IMR-90 (cell line): ENCODE measurements around the gene COL27A1. TPM values are rescaled to one million over a fixed set of nuclear protein-coding genes. Genes with fewer than 3 reads are reported as not detected.

Experiments
- ATAC-seq: fragments of 200-7000 bp; cut with Tn5 transposase; 2 replicates; pipeline ENCODE4 v1.9.1; 2020; ENCODE audit warnings: low read depth, mild to moderate bottlenecking, moderate library complexity
- BruUV-seq: library from RNA; stranded (reverse); fragments of 400-500 nt; replicated peaks from 2 replicates; lab custom pipeline; 2021; lab: Mats Ljungman, UMichigan
- CTCF ChIA-PET: fragments of 300-600 bp; formaldehyde crosslinking; extraction: SDS; loops from one replicate; lab custom pipeline; 2021; ENCODE audit warnings: antibody characterized with exemption; lab: Yijun Ruan, JAX
- POLR2A ChIA-PET: fragments of 300-600 bp; sonication (Branson Sonifier 250); formaldehyde crosslinking; loops from one replicate; lab custom pipeline; 2022; ENCODE audit warnings: antibody characterized with exemption; ENCODE audit not compliant: unreplicated experiment; lab: Charles Lee
- DNase-seq: peaks from one replicate; pipeline ENCODE4 v3.0.0; 2013
- H2AFZ ChIP-seq: replicated peaks from 2 replicates; pipeline ENCODE3; 2013; ENCODE audit warnings: low read length, mild to moderate bottlenecking; ENCODE audit not compliant: poor library complexity
- H2AK5ac ChIP-seq: 2 replicates; pipeline ENCODE4 v1.6.1; 2013; ENCODE audit warnings: low read depth, low read length, inconsistent platforms
- H2AK9ac ChIP-seq: replicated peaks from 2 replicates; pipeline ENCODE3; 2013; ENCODE audit warnings: mild to moderate bottlenecking, low read depth, low read length, moderate library complexity; ENCODE audit not compliant: poor library complexity
- H2BK120ac ChIP-seq: 2 replicates; pipeline ENCODE4 v1.6.1; 2013; ENCODE audit warnings: low read depth, low read length, inconsistent platforms
- H2BK15ac ChIP-seq: 3 replicates; pipeline ENCODE4 v1.6.1; 2013; ENCODE audit warnings: low read depth, low read length, inconsistent platforms
- H2BK20ac ChIP-seq: 2 replicates; pipeline ENCODE4 v1.6.1; 2013; ENCODE audit warnings: low read depth, mild to moderate bottlenecking, inconsistent platforms, low read length, moderate library complexity
- H2BK5ac ChIP-seq: 2 replicates; pipeline ENCODE4 v1.6.1; 2013; ENCODE audit warnings: mild to moderate bottlenecking, low read depth, low read length, inconsistent platforms; ENCODE audit not compliant: poor library complexity, severe bottlenecking
- H3K14ac ChIP-seq: replicated peaks from 2 replicates; pipeline ENCODE4 v1.6.1; 2013; ENCODE audit warnings: low read depth, low read length, inconsistent platforms
- H3K18ac ChIP-seq: 2 replicates; pipeline ENCODE4 v1.6.1; 2013; ENCODE audit warnings: low read depth, low read length, control low read depth
- H3K23ac ChIP-seq: 2 replicates; pipeline ENCODE4 v1.6.1; 2013; ENCODE audit warnings: low read depth, low read length, inconsistent platforms
- H3K27ac ChIP-seq: 2 replicates; pipeline ENCODE4 v1.5.1; 2013; ENCODE audit warnings: mild to moderate bottlenecking, control low read depth, low read length; ENCODE audit not compliant: insufficient read depth
- H3K27me3 ChIP-seq: 2 replicates; pipeline ENCODE4 v1.6.1; 2013; ENCODE audit warnings: low read length; ENCODE audit not compliant: control insufficient read depth, insufficient read depth
- H3K36me3 ChIP-seq: 2 replicates; pipeline ENCODE4 v1.6.1; 2013; ENCODE audit warnings: low read length, mixed read lengths; ENCODE audit not compliant: control insufficient read depth, insufficient read depth
- H3K4ac ChIP-seq: 2 replicates; pipeline ENCODE4 v1.6.1; 2013; ENCODE audit warnings: low read depth, low read length, inconsistent platforms
- H3K4me1 ChIP-seq: 2 replicates; pipeline ENCODE4 v1.6.1; 2013; ENCODE audit warnings: low read length, mixed read lengths; ENCODE audit not compliant: control insufficient read depth, insufficient read depth
- H3K4me2 ChIP-seq: 2 replicates; pipeline ENCODE4 v1.6.1; 2013; ENCODE audit warnings: low read depth, mild to moderate bottlenecking, control low read depth, low read length, moderate library complexity
- H3K4me3 ChIP-seq: 2 replicates; pipeline ENCODE4 v1.5.1; 2013; ENCODE audit warnings: low read depth, mild to moderate bottlenecking, control low read depth, low read length, moderate library complexity; ENCODE audit not compliant: insufficient read depth
- H3K56ac ChIP-seq: 2 replicates; pipeline ENCODE4 v1.6.1; 2013; ENCODE audit warnings: low read length, inconsistent platforms; ENCODE audit not compliant: insufficient read depth; ENCODE audit errors: extremely low read depth
- H3K79me1 ChIP-seq, 2 experiments: 2 replicates each; pipeline ENCODE4 v1.6.1; 2013; ENCODE audit warnings: low read length in 2 of 2, inconsistent platforms in 1 of 2, low read depth in 1 of 2
- H3K9ac ChIP-seq: 2 replicates; pipeline ENCODE4 v1.6.1; 2013; ENCODE audit warnings: low read depth, low read length, control low read depth
- H3K9me1 ChIP-seq: 2 replicates; pipeline ENCODE4 v1.6.1; 2013; ENCODE audit warnings: low read length, inconsistent platforms; ENCODE audit not compliant: insufficient read depth
- H3K9me3 ChIP-seq: 2 replicates; pipeline ENCODE4 v1.6.1; 2013; ENCODE audit warnings: low read length; ENCODE audit not compliant: control insufficient read depth, insufficient read depth
- H4K20me1 ChIP-seq: 2 replicates; pipeline ENCODE4 v1.6.1; 2013; ENCODE audit warnings: low read length, inconsistent platforms; ENCODE audit not compliant: insufficient read depth
- H4K5ac ChIP-seq: 2 replicates; pipeline ENCODE4 v1.6.1; 2013; ENCODE audit warnings: mild to moderate bottlenecking, low read depth, low read length, control low read depth
- H4K8ac ChIP-seq, 2 experiments: 2 replicates each; pipeline ENCODE4 v1.6.1; 2013; ENCODE audit warnings: low read depth in 2 of 2, low read length in 2 of 2, control low read depth in 1 of 2, inconsistent platforms in 1 of 2
- H4K91ac ChIP-seq: 2 replicates; pipeline ENCODE4 v1.6.1; 2013; ENCODE audit warnings: low read depth, low read length, inconsistent platforms; ENCODE audit not compliant: insufficient read depth
- BHLHE40 ChIP-seq: fragments of 150-350 bp; IDR thresholded peaks from 2 replicates; pipeline ENCODE4 v1.6.1; 2016; ENCODE audit warnings: mild to moderate bottlenecking, low read depth, low read length
- CEBPB ChIP-seq: IDR thresholded peaks from 2 replicates; pipeline ENCODE4 v1.6.1; 2012; ENCODE audit warnings: low read depth, low read length, improper control_type of control experiment
- CHD1 ChIP-seq: IDR thresholded peaks from 2 replicates; pipeline ENCODE4 v1.6.1; 2012; ENCODE audit warnings: low read depth, low read length, improper control_type of control experiment
- MAFK ChIP-seq: IDR thresholded peaks from 2 replicates; pipeline ENCODE4 v1.6.1; 2012; ENCODE audit warnings: low read depth, low read length, improper control_type of control experiment
- MXI1 ChIP-seq: IDR thresholded peaks from 2 replicates; pipeline ENCODE4 v1.6.1; 2012; ENCODE audit warnings: low read depth, mild to moderate bottlenecking, low read length, moderate library complexity, borderline replicate concordance
- RAD21 ChIP-seq: IDR thresholded peaks from 2 replicates; pipeline ENCODE4 v1.6.1; 2012; ENCODE audit warnings: low read length, improper control_type of control experiment
- SMC3 ChIP-seq: fragments of 150-350 bp; IDR thresholded peaks from 2 replicates; pipeline ENCODE4 v1.6.1; 2016; ENCODE audit warnings: low read depth, mild to moderate bottlenecking, antibody characterized with exemption, low read length, moderate library complexity
- whole genome bisulfite sequencing, 2 experiments: methylation state at CpG; one replicate each; pipeline versions ENCODE4 v1.1.5 to v1.1.7; 2013; ENCODE audit warnings: missing lambda C conversion rate in 2 of 2; ENCODE audit not compliant: insufficient read length in 1 of 2; ENCODE audit errors: extremely low coverage in 2 of 2; 5-methylcytosine and 5-hydroxymethylcytosine counted together
- dilution Hi-C: fragments of 300-500 bp; cut with HindIII; formaldehyde crosslinking; loops from one replicate; pipeline ENCODE4 v1.14.3; 2018; ENCODE audit warnings: low sequenced_read_pairs; ENCODE audit not compliant: unreplicated experiment
- in situ Hi-C: fragments of 300-500 bp; cut with MboI; formaldehyde crosslinking; loops from 3 replicates; pipeline ENCODE4 v1.14.3; 2019; ENCODE audit warnings: low sequenced_read_pairs, inconsistent platforms, mixed read lengths
- intact Hi-C: fragments of 100-400 bp; cut with micrococcal nuclease; formaldehyde crosslinking; loops from 2 replicates; pipeline ENCODE4 v1.10.0; 2022
- polyA plus RNA-seq, 3 experiments: library from polyadenylated mRNA; depleted of rRNA; stranded (reverse); fragments of >200 nt; gene quantifications; 2 replicates each; pipeline ENCODE4 v1.2.3, GENCODE V29; 2012; ENCODE audit warnings: low replicate concordance in 1 of 3
- total RNA-seq: library from RNA; depleted of rRNA; stranded (reverse); fragments of >200 nt; gene quantifications from 2 replicates; pipeline ENCODE4 v1.2.3, GENCODE V29; 2012
- TF ChIP-seq, protein P1 (sequence below): fragments of 150-350 bp; IDR thresholded peaks from 2 replicates; pipeline ENCODE4 v1.6.1; 2017; ENCODE audit warnings: mild to moderate bottlenecking, antibody characterized with exemption, low read length, low read depth
- TF ChIP-seq, protein P2 (sequence below): fragments of 150-350 bp; IDR thresholded peaks from 2 replicates; pipeline ENCODE4 v1.6.1; 2016; ENCODE audit warnings: low read depth, mild to moderate bottlenecking, low read length, moderate library complexity, borderline replicate concordance

COL27A1 gene
- total and polyA plus RNA-seq, 2 of the 4 experiments (the other 2 are of a cell fraction): 3.2 to 18.3 TPM

GRCh38 chr9:114132550-114132918 lies 22.8 kb upstream of the COL27A1 start:
- dilution Hi-C loops (no loop called here), in situ Hi-C loops (no loop called here), intact Hi-C loops (no loop called here)
- Histone ChIP-seq H3K27ac (no peak overlapping the region), H3K9me3 (peaks cover 14% of the 10 kb centered on the region), H2AK9ac (no peak overlapping the region), H3K4me1 (no peaks in the 10 kb centered on the region), H3K79me1 (no peaks in the 10 kb centered on the region), H3K27me3 (peaks cover 75% of the 10 kb centered on the region), H3K9ac (no peak overlapping the region), H4K8ac (no peak overlapping the region), H4K91ac (no peak overlapping the region), H3K4ac (no peak overlapping the region), H3K14ac (no peak overlapping the region), H2BK20ac (no peak overlapping the region), H3K23ac (no peak overlapping the region), H2BK120ac (no peak overlapping the region), H3K4me3 (no peak overlapping the region), H3K18ac (no peak overlapping the region), H3K36me3 (no peaks in the 10 kb centered on the region), H3K4me2 (no peak overlapping the region), H2BK5ac (no peak overlapping the region), H2AK5ac (no peak overlapping the region), H4K5ac (no peak overlapping the region), H3K9me1 (no peaks in the 10 kb centered on the region), H2BK15ac (no peak overlapping the region), H2AFZ (no peak overlapping the region), H4K20me1 (no peaks in the 10 kb centered on the region), H3K56ac (no peak overlapping the region)
- POLR2A ChIA-PET: no interaction called here
- BruUV-seq: no TSS peak
- 83% methylated on average over 1 of the region's 7 CpGs; no CpG with 5 or more reads in 1 of the 2 experiments for WGBS, 2 experiments
- CTCF ChIA-PET: no interaction called here
- TF ChIP-seq BHLHE40 (no peak), MXI1 (no peak), CEBPB (no peak), CHD1 (no peak), RAD21 (no peak), MAFK (no peak), SMC3 (no peak)
- TF ChIP-seq, protein P1, sequence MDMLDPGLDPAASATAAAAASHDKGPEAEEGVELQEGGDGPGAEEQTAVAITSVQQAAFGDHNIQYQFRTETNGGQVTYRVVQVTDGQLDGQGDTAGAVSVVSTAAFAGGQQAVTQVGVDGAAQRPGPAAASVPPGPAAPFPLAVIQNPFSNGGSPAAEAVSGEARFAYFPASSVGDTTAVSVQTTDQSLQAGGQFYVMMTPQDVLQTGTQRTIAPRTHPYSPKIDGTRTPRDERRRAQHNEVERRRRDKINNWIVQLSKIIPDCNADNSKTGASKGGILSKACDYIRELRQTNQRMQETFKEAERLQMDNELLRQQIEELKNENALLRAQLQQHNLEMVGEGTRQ: no peak
- TF ChIP-seq, protein P2, sequence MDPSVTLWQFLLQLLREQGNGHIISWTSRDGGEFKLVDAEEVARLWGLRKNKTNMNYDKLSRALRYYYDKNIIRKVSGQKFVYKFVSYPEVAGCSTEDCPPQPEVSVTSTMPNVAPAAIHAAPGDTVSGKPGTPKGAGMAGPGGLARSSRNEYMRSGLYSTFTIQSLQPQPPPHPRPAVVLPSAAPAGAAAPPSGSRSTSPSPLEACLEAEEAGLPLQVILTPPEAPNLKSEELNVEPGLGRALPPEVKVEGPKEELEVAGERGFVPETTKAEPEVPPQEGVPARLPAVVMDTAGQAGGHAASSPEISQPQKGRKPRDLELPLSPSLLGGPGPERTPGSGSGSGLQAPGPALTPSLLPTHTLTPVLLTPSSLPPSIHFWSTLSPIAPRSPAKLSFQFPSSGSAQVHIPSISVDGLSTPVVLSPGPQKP: no peak
- ATAC-seq (no peak), DNase-seq (no peak)
